Medulla oblongata (tissue), 1 donor: ENCODE measurements around the gene GIPR.

ENCODE experiments used
- DNase-seq: peaks from one replicate; pipeline ENCODE4 v3.0.0-alpha.2; 2015; ENCODE audit errors: extremely low spot score

The GIPR gene

GRCh38 chr19:45730368-45731288 is 62.6 kb downstream of the GIPR start, which contains the start of gene FBXO46:
Gene FBXO46, minus strand, starts transcription at chr19:45730896. Its CDS starts 17,401 bp downstream, at chr19:45713495.
- peak; percentile 99 for DNase-seq
